PFSK-1 (cell line): Measurements from ENCODE around the gene TLL1.

Experiments
- POLR2AphosphoS5 ChIP-seq: IDR thresholded peaks from 2 replicates; pipeline ENCODE4 v1.6.1; 2012; ENCODE audit warnings: low read depth, mild to moderate bottlenecking, control low read depth, low read length, moderate library complexity
- SIN3A ChIP-seq: IDR thresholded peaks from 2 replicates; pipeline ENCODE4 v1.6.1; 2012; ENCODE audit warnings: mild to moderate bottlenecking, low read length, moderate library complexity, borderline replicate concordance; ENCODE audit not compliant: insufficient read depth
- TAF1 ChIP-seq: IDR thresholded peaks from 2 replicates; pipeline ENCODE4 v1.6.1; 2012; ENCODE audit warnings: low read length, control low read depth, borderline replicate concordance; ENCODE audit not compliant: insufficient read depth
- TF ChIP-seq, protein P1 (sequence below), 2 experiments: IDR thresholded peaks; 2 replicates each; pipeline versions ENCODE4 v1.6.1 to v1.8.0; 2011 to 2012; ENCODE audit warnings: low read depth in 2 of 2, low read length in 2 of 2, control low read depth in 1 of 2, inconsistent platforms in 1 of 2, mild to moderate bottlenecking in 1 of 2, moderate library complexity in 1 of 2; ENCODE audit not compliant: insufficient read depth in 1 of 2

DNA sequence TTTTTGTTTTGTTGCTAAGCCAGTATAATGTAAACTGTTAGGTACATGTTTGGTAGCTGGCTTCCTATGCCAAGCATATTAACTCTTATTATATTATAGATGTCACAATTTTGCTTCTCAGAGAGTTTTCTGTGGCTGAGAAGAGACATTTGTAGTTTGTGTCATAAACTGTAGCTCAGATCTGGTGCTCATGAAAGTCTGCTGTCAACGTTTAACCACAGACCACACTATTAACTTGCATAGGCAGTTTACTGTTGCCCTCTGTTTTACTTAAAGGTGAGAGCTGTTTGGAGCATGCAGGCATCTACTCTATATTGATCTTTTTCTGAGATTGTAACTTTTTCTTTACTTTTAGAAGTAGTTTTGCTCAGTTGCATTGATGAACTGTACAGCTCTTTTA lies 166.8 kb downstream of the TLL1 start:
- no peak for TF ChIP-seq POLR2AphosphoS5
- no peak for TF ChIP-seq TAF1
- TF ChIP-seq, protein P1, sequence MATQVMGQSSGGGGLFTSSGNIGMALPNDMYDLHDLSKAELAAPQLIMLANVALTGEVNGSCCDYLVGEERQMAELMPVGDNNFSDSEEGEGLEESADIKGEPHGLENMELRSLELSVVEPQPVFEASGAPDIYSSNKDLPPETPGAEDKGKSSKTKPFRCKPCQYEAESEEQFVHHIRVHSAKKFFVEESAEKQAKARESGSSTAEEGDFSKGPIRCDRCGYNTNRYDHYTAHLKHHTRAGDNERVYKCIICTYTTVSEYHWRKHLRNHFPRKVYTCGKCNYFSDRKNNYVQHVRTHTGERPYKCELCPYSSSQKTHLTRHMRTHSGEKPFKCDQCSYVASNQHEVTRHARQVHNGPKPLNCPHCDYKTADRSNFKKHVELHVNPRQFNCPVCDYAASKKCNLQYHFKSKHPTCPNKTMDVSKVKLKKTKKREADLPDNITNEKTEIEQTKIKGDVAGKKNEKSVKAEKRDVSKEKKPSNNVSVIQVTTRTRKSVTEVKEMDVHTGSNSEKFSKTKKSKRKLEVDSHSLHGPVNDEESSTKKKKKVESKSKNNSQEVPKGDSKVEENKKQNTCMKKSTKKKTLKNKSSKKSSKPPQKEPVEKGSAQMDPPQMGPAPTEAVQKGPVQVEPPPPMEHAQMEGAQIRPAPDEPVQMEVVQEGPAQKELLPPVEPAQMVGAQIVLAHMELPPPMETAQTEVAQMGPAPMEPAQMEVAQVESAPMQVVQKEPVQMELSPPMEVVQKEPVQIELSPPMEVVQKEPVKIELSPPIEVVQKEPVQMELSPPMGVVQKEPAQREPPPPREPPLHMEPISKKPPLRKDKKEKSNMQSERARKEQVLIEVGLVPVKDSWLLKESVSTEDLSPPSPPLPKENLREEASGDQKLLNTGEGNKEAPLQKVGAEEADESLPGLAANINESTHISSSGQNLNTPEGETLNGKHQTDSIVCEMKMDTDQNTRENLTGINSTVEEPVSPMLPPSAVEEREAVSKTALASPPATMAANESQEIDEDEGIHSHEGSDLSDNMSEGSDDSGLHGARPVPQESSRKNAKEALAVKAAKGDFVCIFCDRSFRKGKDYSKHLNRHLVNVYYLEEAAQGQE (IDR thresholded peaks at IDR 0.05; ENCODE audit: insufficient read depth in 1 of 2, low read depth in 2 of 2, low read length in 2 of 2): no peak
- no peak for TF ChIP-seq SIN3A
